NCI-H345 treated with DMSO at 0.1 percent for 48 hours (cell line): ENCODE data around the gene DGKB.
"Not testable (repeated sequence)": the region's sequence is repeated elsewhere in the genome, so short reads cannot be mapped to it uniquely, and the experiment has no call there.

ENCODE experiments used
- DNase-seq: peaks from one replicate; lab custom pipeline; 2025; ENCODE audit not compliant: unreplicated experiment; lab: John Stamatoyannopoulos, UW

Gene DGKB

DNA sequence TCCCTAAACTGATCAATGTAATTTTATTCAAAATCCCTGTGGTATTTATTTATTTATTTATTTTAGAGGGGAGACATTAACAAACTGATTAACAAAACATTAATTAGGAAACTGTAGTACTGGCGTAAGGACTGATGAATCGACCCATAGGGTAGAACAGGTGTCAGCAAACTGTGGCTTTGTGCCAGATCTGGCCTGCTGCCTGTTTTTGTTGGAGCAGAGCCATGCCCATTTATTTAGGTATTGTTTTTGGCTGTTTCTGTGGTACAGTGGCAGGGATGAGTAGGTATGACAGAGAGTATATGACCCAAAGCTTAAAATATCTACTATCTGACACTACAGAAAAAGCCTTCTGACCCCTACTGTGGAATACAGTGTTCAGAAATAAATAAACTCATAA is 580.6 kb downstream of the DGKB start:
- DNase-seq = peak; percentile 83

DNA sequence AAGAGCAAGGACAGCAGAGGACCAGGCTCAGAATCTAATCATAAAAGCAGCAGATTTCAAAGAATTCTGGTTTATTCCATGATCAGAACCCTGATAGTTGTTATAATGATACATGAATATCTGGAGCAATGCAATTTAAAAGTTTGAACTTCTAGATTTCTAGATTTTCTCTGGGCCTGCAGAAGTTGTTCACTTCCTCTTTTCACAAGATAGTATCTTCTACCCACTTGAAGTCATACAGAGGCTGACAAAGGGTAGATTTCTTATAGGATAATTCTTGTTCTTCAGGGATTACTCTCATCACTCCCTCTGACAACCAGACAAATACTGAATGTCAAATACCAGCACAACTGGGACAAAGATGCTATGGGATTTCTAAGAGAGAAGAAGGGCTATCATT is 593.1 kb downstream of the DGKB start:
- DNase-seq = no peak

DNA sequence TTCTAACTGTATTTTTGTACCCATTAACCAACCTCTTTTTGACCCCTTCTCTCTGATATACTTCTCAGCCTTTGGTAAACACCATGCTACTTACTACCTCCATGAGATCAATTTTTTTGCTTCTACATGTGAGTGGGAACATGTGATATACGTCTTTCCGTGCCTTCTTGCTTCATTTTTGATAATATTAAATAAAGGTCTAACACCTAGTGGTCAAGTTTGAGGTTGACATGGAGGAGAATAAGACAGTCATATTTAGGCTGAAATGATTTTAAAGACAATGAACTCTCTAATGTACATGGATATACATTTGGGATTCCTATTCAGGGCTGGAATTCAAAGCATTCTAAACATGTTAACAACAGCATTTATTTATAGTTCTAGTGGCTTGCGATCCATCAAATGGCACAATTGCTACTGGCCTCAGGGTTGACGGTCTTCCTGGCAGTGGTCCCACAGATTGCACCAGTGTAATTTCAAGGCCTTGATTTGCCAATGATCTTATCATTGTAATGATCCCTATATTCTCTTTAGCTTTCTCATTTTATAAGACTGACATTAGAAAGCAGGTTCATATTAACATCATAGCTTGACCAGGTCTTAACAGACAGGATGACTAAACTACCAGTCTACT is 597.2 kb downstream of the DGKB start:
- DNase-seq = no peak

DNA sequence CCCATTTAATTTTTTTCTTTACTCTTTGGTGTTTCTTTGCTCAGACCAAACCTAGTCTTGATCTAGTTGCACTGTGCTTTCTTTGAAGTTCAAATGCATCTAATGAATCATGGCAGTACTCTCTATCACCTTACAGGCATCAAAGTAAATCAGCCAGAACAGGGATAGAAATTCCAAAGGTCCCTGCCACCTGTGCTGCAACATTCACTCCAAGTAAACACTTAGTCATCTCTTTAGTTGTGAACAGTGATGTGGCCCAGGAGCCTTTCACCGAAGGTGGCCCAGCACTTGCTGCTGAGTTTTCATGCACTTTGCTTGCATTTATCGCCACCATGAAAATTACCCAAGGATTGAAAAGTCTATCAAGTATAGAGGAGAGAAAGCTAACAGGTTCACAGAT is 599.0 kb downstream of the DGKB start:
- no peak for DNase-seq

DNA sequence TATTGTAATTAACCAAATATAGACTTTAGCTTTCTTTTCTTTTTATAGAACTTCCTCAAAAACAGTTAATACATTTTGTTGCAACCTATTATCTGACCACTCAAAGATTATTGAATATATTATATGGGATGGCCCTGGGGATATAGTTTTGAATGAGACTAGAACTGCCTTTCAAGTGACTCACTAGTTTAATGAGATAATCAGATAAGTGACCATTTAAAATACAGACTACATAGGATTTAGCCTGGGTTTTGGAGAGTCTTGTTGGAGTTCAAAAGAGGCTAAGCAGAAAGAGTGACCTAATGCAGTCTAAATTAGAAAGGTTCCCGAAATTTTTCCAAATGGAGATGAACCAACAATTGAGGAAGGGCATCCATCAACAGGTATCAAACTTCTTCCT is 607.9 kb downstream of the DGKB start:
- no peak for DNase-seq

GRCh38 chr7:14293434-14293833 is 609.1 kb downstream of the DGKB start:
- no peak for DNase-seq

- DNase-seq = no peak
These were observed 609.8 kb downstream of the DGKB start for GRCh38 chr7:14292737-14293136.

DNA sequence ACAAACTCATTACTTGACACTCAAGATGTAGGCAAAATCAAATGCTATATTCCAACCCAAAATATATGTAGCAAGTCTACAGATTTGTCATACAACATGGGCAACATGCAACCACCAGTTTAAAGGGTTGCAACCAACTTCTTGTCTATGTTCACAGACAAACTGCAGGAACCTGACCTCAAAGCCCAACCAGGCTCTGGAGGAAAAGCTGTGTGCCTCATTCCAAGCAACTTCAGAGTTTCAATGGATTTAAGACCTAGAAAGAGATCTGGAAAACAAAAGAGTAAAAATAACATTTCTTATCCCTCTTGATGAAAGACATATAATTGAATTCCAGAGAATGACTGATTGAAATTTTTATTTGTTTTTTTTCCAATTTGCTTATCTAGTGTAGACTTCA is 612.6 kb downstream of the DGKB start:
- DNase-seq = no peak

DNA sequence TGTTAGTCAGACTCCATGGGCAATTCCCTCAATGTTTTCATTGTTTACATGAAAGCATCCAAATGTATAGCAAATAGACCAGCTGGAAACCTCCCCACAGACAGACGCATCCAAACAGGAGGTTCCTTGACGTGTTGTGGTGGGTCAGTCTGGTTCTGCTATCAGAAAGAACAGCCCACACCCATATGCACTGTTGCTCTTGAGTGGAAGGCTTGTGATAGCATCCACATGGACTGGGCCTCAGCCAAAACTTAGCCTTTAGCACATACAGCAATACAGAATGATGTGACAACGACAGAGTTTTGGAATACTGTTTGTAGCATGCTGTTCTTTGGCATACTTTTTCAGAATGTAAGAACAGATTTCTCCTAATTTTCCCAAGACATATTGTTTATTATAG is 613.9 kb downstream of the DGKB start:
- no peak for DNase-seq

DNA sequence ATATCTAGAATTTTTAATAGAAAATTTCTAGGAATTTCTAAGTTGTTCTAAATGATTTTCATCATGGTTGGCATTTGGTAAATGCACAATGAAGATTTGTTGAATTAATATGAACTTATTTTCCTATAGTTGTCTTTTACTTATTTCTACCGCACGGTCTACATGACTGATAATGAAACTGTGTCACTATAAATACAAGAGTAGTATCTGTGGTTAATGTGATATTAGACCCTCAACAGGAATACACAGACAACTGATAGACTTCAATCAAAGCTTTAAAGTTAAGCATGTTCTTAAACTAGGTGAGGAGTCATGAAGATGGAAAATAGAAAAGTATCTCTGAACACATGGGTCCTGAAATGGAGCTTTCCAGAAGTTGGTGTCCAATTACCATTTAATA is 615.2 kb downstream of the DGKB start:
- DNase-seq = no peak

DNA sequence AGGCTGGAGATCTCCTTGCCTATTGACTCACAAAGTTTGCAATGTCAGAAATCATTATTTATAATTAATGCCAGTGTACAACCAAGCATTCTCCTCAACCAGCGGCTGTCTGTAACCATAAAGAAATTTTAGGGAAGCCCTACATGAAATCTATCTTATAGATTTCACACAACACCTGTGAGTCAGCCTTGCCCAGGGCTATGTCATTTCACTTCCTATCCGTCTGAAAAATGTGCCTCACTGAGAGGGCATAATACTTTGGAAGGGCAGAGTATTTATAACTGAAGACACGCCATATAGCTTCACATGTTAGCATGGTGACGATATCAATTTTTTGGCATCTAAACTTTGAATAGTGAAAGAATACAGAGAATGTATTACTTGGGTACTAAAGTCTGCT is 616.5 kb downstream of the DGKB start:
- no peak for DNase-seq

DNA sequence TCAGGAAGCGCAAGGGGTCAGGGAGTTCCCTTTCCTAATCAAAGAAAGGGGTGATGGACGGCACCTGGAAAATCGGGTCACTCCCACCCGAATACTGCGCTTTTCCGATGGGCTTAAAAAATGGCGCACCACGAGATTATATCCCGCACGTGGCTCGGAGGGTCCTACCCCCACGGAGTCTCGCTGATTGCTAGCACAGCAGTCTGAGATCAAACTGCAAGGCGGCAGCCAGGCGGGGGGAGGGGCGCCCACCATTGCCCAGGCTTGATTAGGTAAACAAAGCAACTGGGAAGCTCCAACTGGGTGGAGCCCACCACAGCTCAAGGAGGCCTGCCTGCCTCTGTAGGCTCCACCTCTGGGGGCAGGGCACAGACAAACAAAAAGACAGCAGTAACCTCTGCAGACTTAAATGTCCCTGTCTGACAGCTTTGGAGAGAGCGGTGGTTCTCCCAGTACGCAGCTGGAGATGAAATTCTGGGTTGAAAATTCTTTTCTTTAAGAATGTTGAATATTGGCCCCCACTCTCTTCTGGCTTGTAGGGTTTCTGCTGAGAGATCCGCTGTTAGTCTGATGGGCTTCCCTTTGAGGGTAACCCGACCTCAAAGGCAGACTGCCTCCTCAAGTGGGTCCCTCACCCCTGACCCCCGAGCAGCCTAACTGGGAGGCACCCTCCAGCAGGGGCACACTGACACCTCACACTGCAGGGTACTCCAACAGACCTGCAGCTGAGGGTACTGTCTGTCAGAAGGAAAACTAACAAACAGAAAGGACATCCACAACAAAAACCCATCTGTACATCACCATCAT is 623.3 kb downstream of the DGKB start:
- DNase-seq = not testable (repeated sequence)

GRCh38 chr7:14275356-14275755 is 627.2 kb downstream of the DGKB start:
- no peak for DNase-seq

DNA sequence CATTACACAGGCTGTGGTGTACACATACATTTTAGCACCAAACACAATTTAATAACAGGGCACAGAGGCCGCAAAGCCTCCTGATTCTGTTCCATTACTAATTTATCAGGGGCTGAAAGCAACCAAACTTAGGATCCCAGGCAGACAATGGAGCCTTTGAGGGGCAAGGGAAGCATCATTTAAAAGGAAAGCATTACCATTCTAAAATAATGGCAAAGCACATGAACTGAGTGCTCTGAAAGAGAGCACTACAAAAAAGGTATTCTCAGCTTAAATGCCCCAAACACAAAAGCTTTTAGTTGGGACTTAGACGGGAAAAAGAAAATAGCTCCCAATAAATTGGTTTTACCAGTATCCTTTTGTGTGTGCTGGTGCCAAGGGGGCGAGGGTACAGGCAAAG is 631.1 kb downstream of the DGKB start:
- no peak for DNase-seq

- DNase-seq = no peak
These were observed 632.5 kb downstream of the DGKB start for GRCh38 chr7:14270099-14270498.

- no peak for DNase-seq
These were observed 642.5 kb downstream of the DGKB start for GRCh38 chr7:14260011-14260410.

- DNase-seq = no peak
These were observed 643.7 kb downstream of the DGKB start for GRCh38 chr7:14258861-14259260.

DNA sequence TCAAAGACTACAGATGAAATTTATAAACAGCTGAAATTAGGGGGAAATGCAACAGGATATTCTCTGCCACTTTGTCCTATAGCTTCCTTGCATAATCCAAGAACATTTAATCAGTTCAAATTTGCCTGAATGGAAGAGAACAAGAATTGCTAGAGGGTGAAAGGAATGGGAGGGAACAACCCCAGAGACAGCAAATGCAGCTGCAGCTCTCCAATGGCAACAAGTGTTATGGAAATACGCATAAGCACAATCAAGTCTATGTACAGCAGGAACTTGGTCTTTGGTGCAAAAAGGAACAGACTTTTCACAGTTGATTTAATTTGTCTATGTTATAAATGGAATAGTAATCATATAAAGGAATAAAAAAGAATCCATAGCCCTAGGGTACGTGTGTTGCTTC is 644.1 kb downstream of the DGKB start:
- DNase-seq = no peak

DNA sequence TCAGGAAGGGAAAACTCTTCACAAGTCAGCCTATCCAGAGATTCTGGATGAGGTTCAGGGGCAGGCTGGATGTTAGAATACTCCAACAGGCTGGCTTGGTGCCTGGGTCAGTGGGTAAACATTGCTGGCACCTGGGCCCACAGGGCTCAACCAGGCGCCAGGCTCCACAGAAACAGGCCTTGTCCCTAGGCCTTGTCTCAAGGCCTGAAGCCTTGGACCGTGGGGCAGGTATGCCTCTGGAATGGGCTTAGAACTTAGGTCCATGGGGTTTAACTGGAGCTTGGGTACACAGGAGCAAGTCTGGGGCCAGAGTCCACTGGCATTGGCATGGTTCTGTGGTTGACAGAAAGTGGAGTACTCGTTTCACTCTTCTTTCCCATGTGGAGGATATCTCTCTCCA is 650.1 kb downstream of the DGKB start:
- DNase-seq = no peak

GRCh38 chr7:14242175-14242574 is 660.4 kb downstream of the DGKB start:
- no peak for DNase-seq

- DNase-seq = no peak
These were observed 665.7 kb downstream of the DGKB start for GRCh38 chr7:14236834-14237233.

- no peak for DNase-seq
These were observed 667.5 kb downstream of the DGKB start for GRCh38 chr7:14235056-14235455.

- peak; percentile 73 for DNase-seq
These were observed 668.6 kb downstream of the DGKB start for GRCh38 chr7:14233868-14234369.
